WTC11 (cell line): ENCODE measurements around the gene CD300A.

Experiments
- NR2C2 ChIP-seq: sonication (generic); formaldehyde crosslinking; IDR thresholded peaks from 2 replicates; pipeline ENCODE4 v1.8.0; 2022; ENCODE audit warnings: mild to moderate bottlenecking, missing genetic modification reagents
- SMAD3 ChIP-seq: sonication (generic); formaldehyde crosslinking; IDR thresholded peaks from 2 replicates; pipeline ENCODE4 v1.8.0; 2022; ENCODE audit warnings: missing genetic modification reagents, mild to moderate bottlenecking, borderline replicate concordance
- ZNF423 ChIP-seq: fragments of 250-450 bp; sonication (Bioruptor Pico); IDR thresholded peaks from 2 replicates; pipeline ENCODE4 v2.1.2; 2022; ENCODE audit warnings: mild to moderate bottlenecking, moderate library complexity
- TF ChIP-seq, protein P1 (sequence below): sonication (generic); formaldehyde crosslinking; IDR thresholded peaks from 2 replicates; pipeline ENCODE4 v1.8.0; 2022; ENCODE audit warnings: mild to moderate bottlenecking, missing genetic modification reagents

GRCh38 chr17:74424657-74425056, 41.8 kb upstream of the CD300A start:
- TF ChIP-seq NR2C2 (CRISPR knock-in tag): no peak
- TF ChIP-seq ZNF423 (CRISPR knock-in tag): no peak
- TF ChIP-seq, protein P1, sequence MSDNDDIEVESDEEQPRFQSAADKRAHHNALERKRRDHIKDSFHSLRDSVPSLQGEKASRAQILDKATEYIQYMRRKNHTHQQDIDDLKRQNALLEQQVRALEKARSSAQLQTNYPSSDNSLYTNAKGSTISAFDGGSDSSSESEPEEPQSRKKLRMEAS (CRISPR knock-in tag): no peak
- no peak for TF ChIP-seq SMAD3 (CRISPR knock-in tag)
